PC-3 (cell line): ENCODE data around the gene SLC35D2. TPM values are rescaled to one million over a fixed set of nuclear protein-coding genes. Genes with fewer than 3 reads are reported as not detected.
A peak's percentile ranks its signal among the peaks of the same experiment; 100 is the strongest.
"Not testable (repeated sequence)": the region's sequence is repeated elsewhere in the genome, so short reads cannot be mapped to it uniquely, and the experiment has no call there.

Experiments
- ATAC-seq: fragments of 200-7000 bp; cut with Tn5 transposase; 2 replicates; pipeline ENCODE4 v1.9.1; 2020; ENCODE audit warnings: mild to moderate bottlenecking, moderate library complexity
- BruUV-seq: library from RNA; stranded (reverse); fragments of 400-500 nt; replicated peaks from 2 replicates; lab custom pipeline; 2021; lab: Mats Ljungman, UMichigan
- CTCF ChIA-PET: fragments of 300-600 bp; sonication (Branson Sonifier 250); formaldehyde crosslinking; loops from one replicate; lab custom pipeline; 2022; ENCODE audit warnings: antibody characterized with exemption; lab: Charles Lee
- POLR2A ChIA-PET: fragments of 300-600 bp; sonication (Branson Sonifier 250); formaldehyde crosslinking; loops from one replicate; lab custom pipeline; 2022; ENCODE audit warnings: antibody characterized with exemption; ENCODE audit not compliant: unreplicated experiment; lab: Charles Lee
- DNase-seq: peaks from one replicate; pipeline ENCODE4 v3.0.0-alpha.2; 2015
- H2AFZ ChIP-seq: fragments of 300-600 bp; sonication (generic); 2 replicates; pipeline ENCODE4 v1.6.0; 2016; ENCODE audit warnings: antibody characterized with exemption, low read length
- H3F3A ChIP-seq: fragments of 300-600 bp; sonication (generic); one replicate; pipeline ENCODE4 v1.6.0; 2017; ENCODE audit warnings: antibody characterized with exemption, low read length, control low read depth, mild to moderate bottlenecking; ENCODE audit not compliant: unreplicated experiment
- H3K27ac ChIP-seq: fragments of 300-600 bp; sonication (generic); 2 replicates; pipeline ENCODE4 v1.5.1; 2016; ENCODE audit warnings: mild to moderate bottlenecking, low read length
- H3K27me3 ChIP-seq: fragments of 300-600 bp; sonication (generic); 2 replicates; pipeline ENCODE4 v1.6.1; 2016; ENCODE audit warnings: low read length, mixed read lengths
- H3K36me3 ChIP-seq: fragments of 300-600 bp; sonication (generic); 2 replicates; pipeline ENCODE4 v1.6.1; 2016; ENCODE audit warnings: low read depth, mixed run types, low read length, mixed read lengths
- H3K4me1 ChIP-seq: fragments of 300-600 bp; sonication (generic); 2 replicates; pipeline ENCODE4 v1.5.1; 2016; ENCODE audit warnings: low read length; ENCODE audit not compliant: insufficient read depth
- H3K4me2 ChIP-seq: fragments of 300-600 bp; sonication (generic); 2 replicates; pipeline ENCODE4 v1.6.0; 2016; ENCODE audit warnings: low read length
- H3K4me3 ChIP-seq: fragments of 300-600 bp; sonication (generic); 2 replicates; pipeline ENCODE4 v1.5.1; 2016; ENCODE audit warnings: mild to moderate bottlenecking, low read length, mixed read lengths
- H3K79me2 ChIP-seq: fragments of 300-600 bp; sonication (generic); 2 replicates; pipeline ENCODE4 v1.6.1; 2017; ENCODE audit warnings: low read length, mixed read lengths
- H3K9ac ChIP-seq: fragments of 300-600 bp; sonication (generic); 2 replicates; pipeline ENCODE4 v1.6.0; 2016; ENCODE audit warnings: mild to moderate bottlenecking, low read length
- H3K9me2 ChIP-seq: fragments of 300-600 bp; sonication (generic); replicated peaks from 2 replicates; pipeline ENCODE4 v1.6.1; 2016; ENCODE audit warnings: mixed run types, low read length, mixed read lengths
- H3K9me3 ChIP-seq: fragments of 300-600 bp; sonication (generic); 2 replicates; pipeline ENCODE4 v1.6.1; 2016; ENCODE audit warnings: low read length, mixed read lengths
- H4K20me1 ChIP-seq: fragments of 300-600 bp; sonication (generic); 2 replicates; pipeline ENCODE4 v1.6.1; 2016; ENCODE audit warnings: low read length, mixed read lengths
- CTCF ChIP-seq: fragments of 300-600 bp; sonication (generic); conservative IDR thresholded peaks from 2 replicates; pipeline ENCODE4 v1.5.1; 2017; ENCODE audit warnings: antibody characterized with exemption, low read depth, mild to moderate bottlenecking, low read length
- EZH2 ChIP-seq: fragments of 300-600 bp; sonication (generic); IDR thresholded peaks from one replicate; pipeline ENCODE4 v1.6.1; 2017; ENCODE audit warnings: antibody characterized with exemption, mild to moderate bottlenecking, low read length; ENCODE audit not compliant: unreplicated experiment
- EZH2phosphoT487 ChIP-seq: fragments of 300-600 bp; sonication (generic); IDR thresholded peaks from 2 replicates; pipeline ENCODE4 v1.6.1; 2018; ENCODE audit warnings: mild to moderate bottlenecking, antibody characterized with exemption, low read length, borderline replicate concordance
- intact Hi-C: fragments of 100-400 bp; cut with micrococcal nuclease; formaldehyde crosslinking; loops from 2 replicates; pipeline ENCODE4 v1.9.0; 2023
- total RNA-seq: library from RNA; depleted of rRNA; stranded (reverse); fragments of >200 nt; gene quantifications from 2 replicates; pipeline ENCODE4 v1.2.3, GENCODE V29; 2014

Gene SLC35D2
- total RNA-seq, 1 experiment from 2014 or later, result 21.5 TPM

DNA sequence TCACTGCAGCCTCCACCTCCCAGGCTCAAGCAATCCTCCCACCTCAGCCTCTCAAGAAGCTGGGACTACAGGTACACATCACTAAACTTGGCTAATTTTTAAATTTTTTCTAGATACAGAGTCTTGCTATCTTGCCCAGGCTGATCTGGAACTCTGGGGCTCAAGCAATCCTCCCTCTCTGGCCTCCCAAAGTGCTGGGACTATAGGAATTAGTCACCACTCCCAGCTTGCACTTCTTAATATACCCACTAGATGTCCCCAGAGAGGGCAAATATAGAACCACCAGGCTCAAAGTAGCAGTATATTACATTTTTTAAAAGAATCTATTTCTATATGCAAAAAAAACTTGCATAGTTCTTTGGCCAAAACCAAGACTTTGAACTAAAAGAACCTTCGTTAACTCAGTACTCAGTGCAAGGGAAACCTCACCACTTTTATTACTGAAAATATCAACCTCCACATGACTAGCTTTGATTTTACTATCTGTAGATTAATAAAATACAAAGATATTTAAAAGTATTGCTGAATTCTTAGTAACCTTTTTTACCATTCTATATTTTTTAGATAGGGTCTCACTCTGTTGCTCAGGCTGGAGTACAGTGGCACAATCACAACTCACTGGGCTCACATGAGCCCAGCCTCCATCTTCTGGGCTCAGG lies 55.7 kb downstream of the SLC35D2 start:
- peak; percentile 80 for DNase-seq

DNA sequence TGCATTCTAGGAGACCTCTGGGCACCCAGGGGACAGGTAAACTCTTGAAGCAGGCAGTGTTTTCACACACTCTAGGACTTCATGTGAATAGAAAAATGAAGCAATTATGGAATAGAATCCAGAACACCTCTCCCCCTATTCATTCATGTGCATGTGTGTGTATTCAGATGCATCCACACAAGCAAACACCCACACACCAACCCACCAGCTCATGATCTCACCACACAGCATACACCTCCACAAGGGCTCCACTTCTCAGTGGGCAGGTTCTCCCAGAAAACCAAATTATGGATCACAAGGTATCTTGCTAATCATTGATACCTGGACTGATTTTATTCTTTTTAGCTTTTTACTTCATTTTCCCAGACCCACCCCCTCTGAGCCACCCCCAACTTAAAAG lies 60.3 kb downstream of the SLC35D2 start:
- CTCF ChIA-PET, result no interaction called here
- POLR2A ChIA-PET, result no interaction called here
- no peak for DNase-seq
- Histone ChIP-seq H3K27me3 (no peaks in the 10 kb centered on the region), H3K4me3 (no peak overlapping the region), H3K79me2 (no peaks in the 10 kb centered on the region), H3K4me2 (no peak overlapping the region), H3K27ac (no peak overlapping the region), H3K36me3 (no peaks in the 10 kb centered on the region; the same call in 1 of the 2 replicates), H3K9ac (no peak overlapping the region), H3K4me1 (no peaks in the 10 kb centered on the region), H3F3A (no peaks in the 10 kb centered on the region), H2AFZ (no peak overlapping the region), H3K9me3 (no peaks in the 10 kb centered on the region), H4K20me1 (no peaks in the 10 kb centered on the region), H3K9me2 (no peaks in the 10 kb centered on the region)
- no TSS peak for BruUV-seq
- no peak for TF ChIP-seq EZH2phosphoT487
- no peak for TF ChIP-seq CTCF
- TF ChIP-seq EZH2, result no peak
- no peak for ATAC-seq
- intact Hi-C loops, result no loop called here

More for the DNA sequence above, 55.7 kb downstream of the SLC35D2 start:
- no peak overlapping the region for H3K4me2 ChIP-seq
- H4K20me1 ChIP-seq, result no peaks in the 10 kb centered on the region
- intact Hi-C loops, result loop anchor here (5.0 kb wide), 2 partner anchors 324 to 339 kb away; no protein-coding TSS in a partner anchor
- no peaks in the 10 kb centered on the region for H3K9me3 ChIP-seq
- no peak for TF ChIP-seq EZH2
- no peak for TF ChIP-seq EZH2phosphoT487
- peak; percentile 69 for TF ChIP-seq CTCF
- no TSS peak for BruUV-seq
- no peaks in the 10 kb centered on the region for H3F3A ChIP-seq
- ChIA-PET CTCF (interaction anchor here (0.7 to 1.5 kb wide), 3 partner anchors 91 to 417 kb away, joined by 3 to 5 read pairs (median 4); no protein-coding TSS in a partner anchor), POLR2A (interaction anchor here (0.7 to 0.8 kb wide), 2 partner anchors 21 to 1055 kb away, joined by 3 read pairs; no protein-coding TSS in a partner anchor)
- H3K27me3 ChIP-seq, result no peaks in the 10 kb centered on the region
- no peak overlapping the region for H2AFZ ChIP-seq
- ATAC-seq, result peak; percentile 61
- H3K36me3 ChIP-seq, result no peaks in the 10 kb centered on the region; the same call in 1 of the 2 replicates
- H3K4me3 ChIP-seq, result no peak overlapping the region
- peaks cover 16% of the 10 kb centered on the region for H3K4me1 ChIP-seq
- no peaks in the 10 kb centered on the region for H3K79me2 ChIP-seq
- H3K27ac ChIP-seq, result no peak overlapping the region
- H3K9ac ChIP-seq, result no peak overlapping the region
- H3K9me2 ChIP-seq, result no peaks in the 10 kb centered on the region

DNA sequence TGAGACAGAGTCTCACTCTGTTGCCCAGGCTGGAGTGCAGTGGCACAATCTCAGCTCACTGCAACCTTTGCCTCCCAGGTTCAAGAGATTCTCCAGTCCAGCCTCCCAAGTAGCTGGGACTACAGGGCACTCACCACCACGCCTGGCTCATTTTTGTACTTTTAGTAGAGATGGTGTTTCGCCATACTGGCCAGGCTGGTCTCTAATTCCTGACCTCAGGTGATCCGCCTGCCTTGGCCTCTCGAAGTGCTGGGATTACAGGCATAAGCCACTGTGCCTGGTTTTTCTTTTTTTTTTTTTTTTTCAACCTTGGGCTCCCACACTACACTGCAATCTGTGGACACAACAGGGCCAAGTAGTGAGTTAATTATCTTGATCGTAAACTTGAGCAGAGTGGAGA lies 60.8 kb downstream of the SLC35D2 start:
- ATAC-seq, DNase-seq, H3K27me3 ChIP-seq, H4K20me1 ChIP-seq, H3K9me2 ChIP-seq, BruUV-seq, H3K36me3 ChIP-seq, H3K4me3 ChIP-seq, H3K27ac ChIP-seq, H3K9me3 ChIP-seq, intact Hi-C loops, H3K4me2 ChIP-seq, H3K79me2 ChIP-seq, POLR2A ChIA-PET, H3F3A ChIP-seq, H3K9ac ChIP-seq, H2AFZ ChIP-seq, CTCF ChIA-PET, H3K4me1 ChIP-seq: not testable (repeated sequence)

GRCh38 chr9:96322210-96322609 lies 61.3 kb downstream of the SLC35D2 start:
- intact Hi-C loops, DNase-seq, CTCF ChIA-PET, H2AFZ ChIP-seq, H3K27me3 ChIP-seq, H3K4me1 ChIP-seq, H4K20me1 ChIP-seq, H3K79me2 ChIP-seq, H3K4me3 ChIP-seq, H3K36me3 ChIP-seq, H3F3A ChIP-seq, H3K27ac ChIP-seq, H3K9me3 ChIP-seq, H3K9me2 ChIP-seq, H3K4me2 ChIP-seq, ATAC-seq, BruUV-seq, POLR2A ChIA-PET, H3K9ac ChIP-seq: not testable (repeated sequence)
